GM12878 (cell line): ENCODE results near the gene PPIP5K2. TPM values are rescaled to one million over a fixed set of nuclear protein-coding genes. Genes with fewer than 3 reads are reported as not detected.

Source experiments
- ATAC-seq: fragments of 200-7000 bp; cut with Tn5 transposase; 3 replicates; pipeline ENCODE4 v1.9.1; 2020; ENCODE audit warnings: mild to moderate bottlenecking, moderate library complexity
- BruUV-seq: library from RNA; stranded (reverse); fragments of 400-500 nt; replicated peaks from 2 replicates; lab custom pipeline; 2021; lab: Mats Ljungman, UMichigan
- CTCF ChIA-PET: fragments of 300-600 bp; sonication (Branson Sonifier 250); formaldehyde crosslinking; extraction: SDS; loops from one replicate; lab custom pipeline; 2021; ENCODE audit warnings: inconsistent platforms; lab: Yijun Ruan, JAX
- POLR2A ChIA-PET: fragments of 350-600 bp; formaldehyde crosslinking; extraction: SDS; loops from one replicate; lab custom pipeline; 2021; ENCODE audit warnings: inconsistent platforms; lab: Charles Lee
- RAD21 ChIA-PET: fragments of 300-600 bp; sonication (Branson Sonifier 250); formaldehyde crosslinking; loops from one replicate; lab custom pipeline; 2023; ENCODE audit warnings: antibody characterized with exemption; ENCODE audit not compliant: unreplicated experiment; lab: Charles Lee
- SMC1A ChIA-PET: fragments of 300-600 bp; sonication (Branson Sonifier 250); formaldehyde crosslinking; loops from one replicate; lab custom pipeline; 2023; ENCODE audit not compliant: unreplicated experiment, uncharacterized antibody; lab: Charles Lee
- DNase-seq: peaks from one replicate; pipeline ENCODE4 v3.0.0-alpha.2; 2011; ENCODE audit warnings: low read depth, low spot score
- FAIRE-seq: peaks from 3 replicates; lab custom pipeline; 2011; peaks lifted over from hg19 to GRCh38; lab: Jason Lieb, UNC
- H2AFZ ChIP-seq: 2 replicates; pipeline ENCODE4 v1.6.0; 2011; ENCODE audit warnings: low read depth, low read length, control low read depth; ENCODE audit not compliant: control insufficient read depth
- H3K27ac ChIP-seq: 2 replicates; pipeline ENCODE4 v1.5.1; 2011; ENCODE audit warnings: control low read depth; ENCODE audit not compliant: control insufficient read depth, insufficient read depth
- H3K27me3 ChIP-seq, 2 experiments: replicated peaks in 1 of 2; 2 replicates each; pipeline versions ENCODE4 v1.6.0 to v1.6.1; 2011; ENCODE audit warnings: low read length in 1 of 2; ENCODE audit not compliant: control insufficient read depth in 2 of 2, insufficient read depth in 2 of 2
- H3K36me3 ChIP-seq, 2 experiments: 2 replicates each; pipeline ENCODE4 v1.5.1; 2011; ENCODE audit warnings: low read length in 1 of 2; ENCODE audit not compliant: control insufficient read depth in 2 of 2, insufficient read depth in 2 of 2
- H3K4me1 ChIP-seq: 2 replicates; pipeline ENCODE4 v1.6.1; 2011; ENCODE audit warnings: mild to moderate bottlenecking, low read length, moderate library complexity, mixed read lengths; ENCODE audit not compliant: control insufficient read depth, insufficient read depth
- H3K4me2 ChIP-seq: 2 replicates; pipeline ENCODE4 v1.6.0; 2011; ENCODE audit warnings: control low read depth; ENCODE audit not compliant: control insufficient read depth, insufficient read depth
- H3K4me3 ChIP-seq: fragments of 200-600 bp; sonication (generic); 2 replicates; pipeline ENCODE4 v1.5.1; 2016
- H3K79me2 ChIP-seq: 2 replicates; pipeline ENCODE4 v1.6.0; 2011; ENCODE audit warnings: low read length; ENCODE audit not compliant: control insufficient read depth, insufficient read depth
- H3K9ac ChIP-seq: 2 replicates; pipeline ENCODE4 v1.8.0; 2011; ENCODE audit warnings: low read length, control low read depth, mixed read lengths; ENCODE audit not compliant: control insufficient read depth, insufficient read depth
- H3K9me3 ChIP-seq: replicated peaks from 3 replicates; pipeline ENCODE4 v1.5.1; 2011; ENCODE audit warnings: mild to moderate bottlenecking, low read length; ENCODE audit not compliant: control insufficient read depth, insufficient read depth
- H4K20me1 ChIP-seq: 2 replicates; pipeline ENCODE4 v1.6.0; 2011; ENCODE audit not compliant: control insufficient read depth, insufficient read depth
- BACH1 ChIP-seq: fragments of 450-650 bp; IDR thresholded peaks from 2 replicates; pipeline ENCODE4 v1.6.1; 2017; ENCODE audit warnings: mild to moderate bottlenecking, borderline replicate concordance
- BCL11A ChIP-seq: IDR thresholded peaks from 2 replicates; pipeline ENCODE4 v1.6.1; 2011; ENCODE audit warnings: low read depth, low read length
- CBX5 ChIP-seq: sonication (generic); IDR thresholded peaks from 2 replicates; pipeline ENCODE4 v1.6.1; 2016; ENCODE audit warnings: low read depth, moderate library complexity, mild to moderate bottlenecking, inconsistent platforms
- EP300 ChIP-seq, 2 experiments: fragments of 150-350 bp in 1 of 2; IDR thresholded peaks; 2 replicates each; pipeline ENCODE4 v1.6.1; 2011 to 2012; ENCODE audit warnings: low read depth in 2 of 2, low read length in 2 of 2, borderline replicate concordance in 1 of 2, improper control_type of control experiment in 1 of 2, inconsistent platforms in 1 of 2; ENCODE audit not compliant: control insufficient read depth in 1 of 2
- GATAD2B ChIP-seq: fragments of 450-650 bp; conservative IDR thresholded peaks from 2 replicates; pipeline ENCODE4 v1.6.1; 2017; ENCODE audit warnings: low read depth, mild to moderate bottlenecking, moderate library complexity
- HDAC2 ChIP-seq: fragments of 200-600 bp; sonication (generic); IDR thresholded peaks from 2 replicates; pipeline ENCODE4 v1.6.1; 2017
- JUNB ChIP-seq: IDR thresholded peaks from 2 replicates; pipeline ENCODE4 v1.6.1; 2016; ENCODE audit warnings: antibody characterized with exemption, mild to moderate bottlenecking
- MAX ChIP-seq: IDR thresholded peaks from 2 replicates; pipeline ENCODE4 v1.6.1; 2012; ENCODE audit warnings: low read depth, low read length, improper control_type of control experiment
- NFYA ChIP-seq: IDR thresholded peaks from 2 replicates; pipeline ENCODE4 v1.6.1; 2011; ENCODE audit warnings: low read depth, mild to moderate bottlenecking, low read length, improper control_type of control experiment, borderline replicate concordance
- NR2C1 ChIP-seq: fragments of 450-650 bp; IDR thresholded peaks from 2 replicates; pipeline ENCODE4 v1.6.1; 2017; ENCODE audit warnings: antibody characterized with exemption, mild to moderate bottlenecking, moderate library complexity
- POU2F2 ChIP-seq: IDR thresholded peaks from 3 replicates; pipeline ENCODE4 v1.6.1; 2011; ENCODE audit warnings: low read depth, mild to moderate bottlenecking, low read length, borderline replicate concordance
- SIN3A ChIP-seq: IDR thresholded peaks from 2 replicates; pipeline ENCODE4 v1.6.1; 2012; ENCODE audit warnings: low read depth, low read length, improper control_type of control experiment
- TCF3 ChIP-seq: IDR thresholded peaks from 2 replicates; pipeline ENCODE4 v1.6.1; 2012; ENCODE audit warnings: low read depth, mild to moderate bottlenecking, low read length, borderline replicate concordance; ENCODE audit not compliant: insufficient read depth
- WGBS: methylation state at CpG from one replicate; pipeline ENCODE4 v1.1.6; 2016; ENCODE audit warnings: low lambda C conversion rate; ENCODE audit not compliant: insufficient replicate concordance, insufficient coverage; ENCODE audit errors: missing lambda C conversion rate; 5-methylcytosine and 5-hydroxymethylcytosine counted together
- in situ Hi-C: fragments of 300-500 bp; cut with MboI; formaldehyde crosslinking; loops from 9 replicates; pipeline ENCODE4 v1.14.3; 2018; ENCODE audit warnings: mixed read lengths
- intact Hi-C: fragments of 100-400 bp; cut with micrococcal nuclease; formaldehyde crosslinking; loops from one replicate; pipeline ENCODE4 v1.14.2; 2022; ENCODE audit not compliant: unreplicated experiment
- polyA plus RNA-seq, 11 experiments: library from polyadenylated mRNA; depleted of rRNA in 4 of 11; unstranded in 6 of 11; stranded (reverse) in 5 of 11; fragments of >200 nt; fragmentation: Nextera tagmentation in 4 of 11; fragmentation: Illumina TruSeq in 1 of 11; extraction: Ambion mirVana in 4 of 11; extraction: Trizol in 1 of 11; gene quantifications; 1 replicate in 1 of 11; 2 replicates in 10 of 11; pipeline versions ENCODE4 v1.2.1 to v1.2.3, GENCODE V29; 2011 to 2016; ENCODE audit warnings: inconsistent platforms in 2 of 11, missing spikeins in 2 of 11, low read depth in 1 of 11
- total RNA-seq, 4 experiments: library from RNA; depleted of rRNA in 3 of 4; stranded (reverse); fragments of >200 nt in 3 of 4; fragmentation: Illumina TruSeq in 1 of 4; extraction: Trizol in 1 of 4; gene quantifications; 2 replicates each; pipeline versions ENCODE4 v1.2.1 to v1.2.3, GENCODE V29; 2013 to 2021
- TF ChIP-seq, protein P1 (sequence below): fragments of 450-650 bp; IDR thresholded peaks from 2 replicates; pipeline ENCODE4 v1.6.1; 2016; ENCODE audit warnings: mild to moderate bottlenecking
- TF ChIP-seq, protein P2 (sequence below): fragments of 450-650 bp; IDR thresholded peaks from 2 replicates; pipeline ENCODE4 v1.6.1; 2017; ENCODE audit warnings: mild to moderate bottlenecking, moderate library complexity
- TF ChIP-seq, protein P3 (sequence below), 3 experiments: IDR thresholded peaks in 2 of 3; conservative IDR thresholded peaks in 1 of 3; 2 replicates each; pipeline ENCODE4 v1.5.1; 2011; ENCODE audit warnings: low read depth in 3 of 3, low read length in 3 of 3, mild to moderate bottlenecking in 3 of 3, control low read depth in 2 of 3, moderate library complexity in 2 of 3, inconsistent platforms in 1 of 3, mixed read lengths in 1 of 3; ENCODE audit not compliant: control insufficient read depth in 2 of 3, insufficient read depth in 1 of 3; ENCODE audit errors: extremely low read depth in 1 of 3

Gene PPIP5K2
- total and polyA plus RNA-seq, 10 of the 15 experiments (the other 5 are each of a cell fraction or from before 2014, with no cell fraction given): 27.7 to 87.3 (median 58.6) TPM

DNA sequence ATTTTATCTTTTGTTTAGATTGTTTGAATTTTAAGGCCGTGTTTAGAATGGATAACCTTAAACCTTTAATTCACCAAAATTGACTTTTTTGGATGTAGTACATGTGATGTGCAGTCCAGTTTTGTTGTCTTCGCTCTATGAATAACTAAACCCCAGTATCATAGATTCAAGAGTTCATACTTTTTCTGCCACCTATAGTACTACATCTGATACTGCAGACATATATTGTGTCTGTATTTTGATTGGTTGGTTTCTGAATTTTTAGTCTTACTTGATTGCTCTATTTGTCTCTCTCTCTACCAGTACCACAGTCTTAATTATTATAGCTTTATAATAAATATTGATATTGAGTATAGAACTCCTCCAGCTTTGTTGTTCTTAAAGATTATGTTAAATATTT, 58.1 kb downstream of the PPIP5K2 start:
- no TSS peak for BruUV-seq
- CTCF ChIA-PET: interaction anchor here (1.0 to 1.3 kb wide), 2 partner anchors 8 to 38 kb away, joined by 3 to 5 read pairs; no protein-coding TSS in a partner anchor
- Histone ChIP-seq H3K9me3 (no peaks in the 10 kb centered on the region), H3K4me2 (no peak overlapping the region), H3K27ac (no peak overlapping the region), H3K4me1 (no peaks in the 10 kb centered on the region), H3K79me2 (no peaks in the 10 kb centered on the region), H3K4me3 (no peak overlapping the region), H3K27me3 (no peaks in the 10 kb centered on the region), H3K9ac (no peak overlapping the region), H4K20me1 (no peaks in the 10 kb centered on the region), H3K36me3 (peaks cover 0 to 5% of the 10 kb centered on the region in 2 experiments; a peak in 1 of 4 replicates), H2AFZ (no peak overlapping the region)
- FAIRE-seq (no peak), DNase-seq (no peak), ATAC-seq (peak; percentile 50; the same call in 2 of the 3 replicates)
- 98% methylated on average over 2 of the region's 2 CpGs for WGBS
- intact Hi-C loops (no loop called here), in situ Hi-C loops (no loop called here)
- no peak for TF ChIP-seq NR2C1
- no peak for TF ChIP-seq TCF3
- no peak for TF ChIP-seq HDAC2
- TF ChIP-seq, protein P1, sequence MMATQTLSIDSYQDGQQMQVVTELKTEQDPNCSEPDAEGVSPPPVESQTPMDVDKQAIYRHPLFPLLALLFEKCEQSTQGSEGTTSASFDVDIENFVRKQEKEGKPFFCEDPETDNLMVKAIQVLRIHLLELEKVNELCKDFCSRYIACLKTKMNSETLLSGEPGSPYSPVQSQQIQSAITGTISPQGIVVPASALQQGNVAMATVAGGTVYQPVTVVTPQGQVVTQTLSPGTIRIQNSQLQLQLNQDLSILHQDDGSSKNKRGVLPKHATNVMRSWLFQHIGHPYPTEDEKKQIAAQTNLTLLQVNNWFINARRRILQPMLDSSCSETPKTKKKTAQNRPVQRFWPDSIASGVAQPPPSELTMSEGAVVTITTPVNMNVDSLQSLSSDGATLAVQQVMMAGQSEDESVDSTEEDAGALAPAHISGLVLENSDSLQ: no peak
- no peak for TF ChIP-seq BACH1
- no peak for TF ChIP-seq BCL11A
- TF ChIP-seq, protein P2, sequence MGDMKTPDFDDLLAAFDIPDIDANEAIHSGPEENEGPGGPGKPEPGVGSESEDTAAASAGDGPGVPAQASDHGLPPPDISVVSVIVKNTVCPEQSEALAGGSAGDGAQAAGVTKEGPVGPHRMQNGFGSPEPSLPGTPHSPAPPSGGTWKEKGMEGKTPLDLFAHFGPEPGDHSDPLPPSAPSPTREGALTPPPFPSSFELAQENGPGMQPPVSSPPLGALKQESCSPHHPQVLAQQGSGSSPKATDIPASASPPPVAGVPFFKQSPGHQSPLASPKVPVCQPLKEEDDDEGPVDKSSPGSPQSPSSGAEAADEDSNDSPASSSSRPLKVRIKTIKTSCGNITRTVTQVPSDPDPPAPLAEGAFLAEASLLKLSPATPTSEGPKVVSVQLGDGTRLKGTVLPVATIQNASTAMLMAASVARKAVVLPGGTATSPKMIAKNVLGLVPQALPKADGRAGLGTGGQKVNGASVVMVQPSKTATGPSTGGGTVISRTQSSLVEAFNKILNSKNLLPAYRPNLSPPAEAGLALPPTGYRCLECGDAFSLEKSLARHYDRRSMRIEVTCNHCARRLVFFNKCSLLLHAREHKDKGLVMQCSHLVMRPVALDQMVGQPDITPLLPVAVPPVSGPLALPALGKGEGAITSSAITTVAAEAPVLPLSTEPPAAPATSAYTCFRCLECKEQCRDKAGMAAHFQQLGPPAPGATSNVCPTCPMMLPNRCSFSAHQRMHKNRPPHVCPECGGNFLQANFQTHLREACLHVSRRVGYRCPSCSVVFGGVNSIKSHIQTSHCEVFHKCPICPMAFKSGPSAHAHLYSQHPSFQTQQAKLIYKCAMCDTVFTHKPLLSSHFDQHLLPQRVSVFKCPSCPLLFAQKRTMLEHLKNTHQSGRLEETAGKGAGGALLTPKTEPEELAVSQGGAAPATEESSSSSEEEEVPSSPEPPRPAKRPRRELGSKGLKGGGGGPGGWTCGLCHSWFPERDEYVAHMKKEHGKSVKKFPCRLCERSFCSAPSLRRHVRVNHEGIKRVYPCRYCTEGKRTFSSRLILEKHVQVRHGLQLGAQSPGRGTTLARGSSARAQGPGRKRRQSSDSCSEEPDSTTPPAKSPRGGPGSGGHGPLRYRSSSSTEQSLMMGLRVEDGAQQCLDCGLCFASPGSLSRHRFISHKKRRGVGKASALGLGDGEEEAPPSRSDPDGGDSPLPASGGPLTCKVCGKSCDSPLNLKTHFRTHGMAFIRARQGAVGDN: no peak
- TF ChIP-seq SIN3A: no peak
- TF ChIP-seq POU2F2: no peak
- TF ChIP-seq NFYA: no peak
- TF ChIP-seq, protein P3, sequence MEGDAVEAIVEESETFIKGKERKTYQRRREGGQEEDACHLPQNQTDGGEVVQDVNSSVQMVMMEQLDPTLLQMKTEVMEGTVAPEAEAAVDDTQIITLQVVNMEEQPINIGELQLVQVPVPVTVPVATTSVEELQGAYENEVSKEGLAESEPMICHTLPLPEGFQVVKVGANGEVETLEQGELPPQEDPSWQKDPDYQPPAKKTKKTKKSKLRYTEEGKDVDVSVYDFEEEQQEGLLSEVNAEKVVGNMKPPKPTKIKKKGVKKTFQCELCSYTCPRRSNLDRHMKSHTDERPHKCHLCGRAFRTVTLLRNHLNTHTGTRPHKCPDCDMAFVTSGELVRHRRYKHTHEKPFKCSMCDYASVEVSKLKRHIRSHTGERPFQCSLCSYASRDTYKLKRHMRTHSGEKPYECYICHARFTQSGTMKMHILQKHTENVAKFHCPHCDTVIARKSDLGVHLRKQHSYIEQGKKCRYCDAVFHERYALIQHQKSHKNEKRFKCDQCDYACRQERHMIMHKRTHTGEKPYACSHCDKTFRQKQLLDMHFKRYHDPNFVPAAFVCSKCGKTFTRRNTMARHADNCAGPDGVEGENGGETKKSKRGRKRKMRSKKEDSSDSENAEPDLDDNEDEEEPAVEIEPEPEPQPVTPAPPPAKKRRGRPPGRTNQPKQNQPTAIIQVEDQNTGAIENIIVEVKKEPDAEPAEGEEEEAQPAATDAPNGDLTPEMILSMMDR (IDR thresholded peaks at IDR 0.05 in 2 of 3, conservative IDR thresholded peaks at IDR 0.05 in 1 of 3; ENCODE audit: control insufficient read depth in 2 of 3, extremely low read depth in 1 of 3, insufficient read depth in 1 of 3, low read depth in 3 of 3, low read length in 3 of 3): no peak
- no peak for TF ChIP-seq MAX
- no peak for TF ChIP-seq CBX5
- TF ChIP-seq EP300 (IDR thresholded peaks at IDR 0.05; ENCODE audit: borderline replicate concordance in 1 of 2, control insufficient read depth in 1 of 2, low read depth in 2 of 2, low read length in 2 of 2): no peak
- no peak for TF ChIP-seq GATAD2B
- TF ChIP-seq JUNB: no peak
- RAD21 ChIA-PET: interaction anchor here (2.5 kb wide), 1 partner anchor 47 kb away, joined by 8 read pairs; no protein-coding TSS in a partner anchor
- POLR2A ChIA-PET: no interaction called here
- SMC1A ChIA-PET: interaction anchor here (0.9 to 1.1 kb wide), 3 partner anchors 14 to 108 kb away, joined by 3 read pairs; no protein-coding TSS in a partner anchor
